Peyer's patch (tissue), 4 donors: ENCODE measurements around the gene ZNF763.
"Not testable (repeated sequence)": the region's sequence is repeated elsewhere in the genome, so short reads cannot be mapped to it uniquely, and the experiment has no call there.

ENCODE experiments used
- POLR2A ChIP-seq, 2 donors: fragments of 450-650 bp; IDR thresholded peaks; one replicate each; pipeline ENCODE4 v1.5.1; 2017; ENCODE audit warnings: antibody characterized with exemption in 2 of 2, mild to moderate bottlenecking in 2 of 2, moderate library complexity in 2 of 2
- TF ChIP-seq, protein P1 (sequence below), 6 experiments: fragments of 450-650 bp in 4 of 6; fragments of 200-600 bp in 2 of 6; sonication (generic) in 1 of 6; IDR thresholded peaks; one replicate each; pipeline ENCODE4 v1.5.1; 2017 to 2019; ENCODE audit warnings: antibody characterized with exemption in 6 of 6, mild to moderate bottlenecking in 3 of 6, moderate library complexity in 1 of 6

DNA sequence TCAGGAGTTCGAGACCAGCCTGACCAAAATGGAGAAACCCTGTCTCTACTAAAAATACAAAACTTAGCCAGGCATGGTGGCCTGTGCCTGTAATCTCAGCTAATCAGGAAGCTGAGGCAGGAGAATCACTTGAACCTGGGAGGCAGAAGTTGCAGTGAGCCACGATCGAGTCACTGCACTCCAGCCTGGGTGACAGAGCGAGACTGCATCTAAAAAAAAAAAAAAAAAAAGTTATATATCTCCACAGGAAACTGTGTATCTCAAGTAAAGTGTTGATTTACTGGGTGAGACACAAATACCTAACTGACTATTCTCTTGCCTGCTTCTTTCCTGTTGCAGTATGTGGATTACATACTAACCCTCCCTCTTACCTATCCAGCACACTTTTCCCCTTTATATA lies 27.1 kb downstream of the ZNF763 start:
- TF ChIP-seq, protein P1, sequence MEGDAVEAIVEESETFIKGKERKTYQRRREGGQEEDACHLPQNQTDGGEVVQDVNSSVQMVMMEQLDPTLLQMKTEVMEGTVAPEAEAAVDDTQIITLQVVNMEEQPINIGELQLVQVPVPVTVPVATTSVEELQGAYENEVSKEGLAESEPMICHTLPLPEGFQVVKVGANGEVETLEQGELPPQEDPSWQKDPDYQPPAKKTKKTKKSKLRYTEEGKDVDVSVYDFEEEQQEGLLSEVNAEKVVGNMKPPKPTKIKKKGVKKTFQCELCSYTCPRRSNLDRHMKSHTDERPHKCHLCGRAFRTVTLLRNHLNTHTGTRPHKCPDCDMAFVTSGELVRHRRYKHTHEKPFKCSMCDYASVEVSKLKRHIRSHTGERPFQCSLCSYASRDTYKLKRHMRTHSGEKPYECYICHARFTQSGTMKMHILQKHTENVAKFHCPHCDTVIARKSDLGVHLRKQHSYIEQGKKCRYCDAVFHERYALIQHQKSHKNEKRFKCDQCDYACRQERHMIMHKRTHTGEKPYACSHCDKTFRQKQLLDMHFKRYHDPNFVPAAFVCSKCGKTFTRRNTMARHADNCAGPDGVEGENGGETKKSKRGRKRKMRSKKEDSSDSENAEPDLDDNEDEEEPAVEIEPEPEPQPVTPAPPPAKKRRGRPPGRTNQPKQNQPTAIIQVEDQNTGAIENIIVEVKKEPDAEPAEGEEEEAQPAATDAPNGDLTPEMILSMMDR (IDR thresholded peaks at IDR 0.05): not testable (repeated sequence)
- not testable (repeated sequence) for TF ChIP-seq POLR2A (IDR thresholded peaks at IDR 0.05)
